ENCODE data around the gene RUVBL1. TPM values are rescaled to one million over a fixed set of nuclear protein-coding genes. Genes with fewer than 3 reads are reported as not detected.

Gene RUVBL1
- total and polyA plus RNA-seq, 9 donors, result 15.6 to 37.9 (median 25.1) TPM

DNA sequence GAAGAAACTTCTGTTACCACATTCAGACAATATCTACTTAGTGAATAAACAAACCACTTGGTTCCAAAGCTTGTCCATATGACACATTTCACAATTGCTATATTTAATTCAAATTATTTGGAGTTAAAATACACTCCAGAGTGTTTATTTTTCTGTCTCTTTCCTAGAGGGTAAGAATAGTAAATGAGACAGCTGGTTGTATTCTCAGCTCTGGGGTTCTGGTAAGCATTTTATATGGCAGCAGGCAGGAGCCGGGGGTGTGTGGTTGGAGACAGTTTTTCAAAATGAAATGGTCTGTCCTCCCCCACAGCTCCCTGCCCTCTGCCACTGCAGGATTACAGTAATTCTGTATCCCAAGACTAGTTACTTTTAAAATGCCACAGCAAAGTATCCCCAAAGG lies 82.3 kb downstream of the RUVBL1 start:
- TF ChIP-seq, protein P1, sequence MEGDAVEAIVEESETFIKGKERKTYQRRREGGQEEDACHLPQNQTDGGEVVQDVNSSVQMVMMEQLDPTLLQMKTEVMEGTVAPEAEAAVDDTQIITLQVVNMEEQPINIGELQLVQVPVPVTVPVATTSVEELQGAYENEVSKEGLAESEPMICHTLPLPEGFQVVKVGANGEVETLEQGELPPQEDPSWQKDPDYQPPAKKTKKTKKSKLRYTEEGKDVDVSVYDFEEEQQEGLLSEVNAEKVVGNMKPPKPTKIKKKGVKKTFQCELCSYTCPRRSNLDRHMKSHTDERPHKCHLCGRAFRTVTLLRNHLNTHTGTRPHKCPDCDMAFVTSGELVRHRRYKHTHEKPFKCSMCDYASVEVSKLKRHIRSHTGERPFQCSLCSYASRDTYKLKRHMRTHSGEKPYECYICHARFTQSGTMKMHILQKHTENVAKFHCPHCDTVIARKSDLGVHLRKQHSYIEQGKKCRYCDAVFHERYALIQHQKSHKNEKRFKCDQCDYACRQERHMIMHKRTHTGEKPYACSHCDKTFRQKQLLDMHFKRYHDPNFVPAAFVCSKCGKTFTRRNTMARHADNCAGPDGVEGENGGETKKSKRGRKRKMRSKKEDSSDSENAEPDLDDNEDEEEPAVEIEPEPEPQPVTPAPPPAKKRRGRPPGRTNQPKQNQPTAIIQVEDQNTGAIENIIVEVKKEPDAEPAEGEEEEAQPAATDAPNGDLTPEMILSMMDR (IDR thresholded peaks at IDR 0.05), result no peak
- TF ChIP-seq EP300 (IDR thresholded peaks at IDR 0.05) (no peak), POLR2A (IDR thresholded peaks at IDR 0.05) (no peak)
- Histone ChIP-seq H3K4me1 (ENCODE audit: insufficient read depth) (no peaks in the 10 kb centered on the region), H3K27ac (no peak overlapping the region), H3K27me3 (no peaks in the 10 kb centered on the region), H3K4me3 (no peak overlapping the region), H3K36me3 (no peaks in the 10 kb centered on the region), H3K9me3 (no peaks in the 10 kb centered on the region)
- intact Hi-C loops (cut with DNase I), result no loop called here
- 22 to 37% (median 22%) methylated on average over 1 of the region's 1 CpG for WGBS, 3 donors
- no peak for DNase-seq

DNA sequence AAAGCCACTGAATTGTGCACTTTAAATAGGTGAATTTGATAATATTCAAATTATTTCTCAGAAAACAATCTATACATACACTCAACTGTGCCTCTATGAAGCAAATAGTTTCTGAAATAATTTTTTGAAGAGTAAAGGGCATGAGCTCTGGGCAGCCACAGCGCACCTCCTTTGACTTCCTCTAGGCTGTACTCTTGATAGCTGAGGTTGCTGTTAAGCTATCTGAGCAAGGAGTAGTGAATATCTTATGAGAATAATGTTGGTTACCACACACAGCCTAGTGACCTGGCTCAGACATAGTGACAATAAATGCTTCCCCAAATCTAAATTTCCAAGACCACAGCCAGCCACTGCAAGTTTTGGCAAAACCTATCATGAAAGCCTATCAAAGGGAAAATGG lies 83.0 kb downstream of the RUVBL1 start:
- Histone ChIP-seq H3K4me3 (no peak overlapping the region), H3K27me3 (no peaks in the 10 kb centered on the region), H3K27ac (no peak overlapping the region), H3K9me3 (no peaks in the 10 kb centered on the region), H3K4me1 (ENCODE audit: insufficient read depth) (no peaks in the 10 kb centered on the region), H3K36me3 (no peaks in the 10 kb centered on the region)
- 0 to 85% (median 74%) methylated on average over 1 of the region's 1 CpG for WGBS, 3 donors
- intact Hi-C loops (cut with DNase I), result no loop called here
- TF ChIP-seq EP300 (IDR thresholded peaks at IDR 0.05), result no peak
- TF ChIP-seq POLR2A (IDR thresholded peaks at IDR 0.05), result no peak
- TF ChIP-seq, protein P1 (IDR thresholded peaks at IDR 0.05), result no peak
- DNase-seq, result no peak

DNA sequence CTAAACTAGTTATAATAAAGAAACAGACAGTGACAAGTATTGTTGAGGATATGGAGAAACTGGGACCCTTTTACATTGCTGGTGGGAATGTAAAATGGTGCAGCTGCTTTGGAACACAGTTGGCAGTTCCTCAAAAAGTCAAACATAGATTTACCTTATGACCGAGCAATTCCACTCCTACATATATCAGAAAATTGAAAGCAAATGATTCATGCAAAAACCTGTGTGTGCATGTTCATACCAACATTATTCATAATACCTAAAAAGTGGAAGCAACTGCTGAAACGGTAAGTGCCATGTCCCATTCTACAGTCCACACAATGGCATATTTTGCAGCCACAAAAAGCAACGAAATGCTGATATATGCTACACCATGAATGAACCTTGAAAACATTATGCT lies 83.6 kb downstream of the RUVBL1 start:
- no peak overlapping the region for H3K27ac ChIP-seq
- TF ChIP-seq, protein P1 (IDR thresholded peaks at IDR 0.05), result no peak
- TF ChIP-seq POLR2A (IDR thresholded peaks at IDR 0.05) (no peak), EP300 (IDR thresholded peaks at IDR 0.05) (no peak)
- H3K9me3 ChIP-seq, result no peaks in the 10 kb centered on the region
- H3K4me3 ChIP-seq, result no peak overlapping the region
- DNase-seq, result no peak
- H3K27me3 ChIP-seq, result no peaks in the 10 kb centered on the region
- intact Hi-C loops (cut with DNase I), result no loop called here
- H3K4me1 ChIP-seq (ENCODE audit: insufficient read depth), result no peaks in the 10 kb centered on the region
- 88 to 91% (median 89%) methylated on average over 3 of the region's 3 CpGs for whole genome bisulfite sequencing, 3 donors
- H3K36me3 ChIP-seq, result no peaks in the 10 kb centered on the region

DNA sequence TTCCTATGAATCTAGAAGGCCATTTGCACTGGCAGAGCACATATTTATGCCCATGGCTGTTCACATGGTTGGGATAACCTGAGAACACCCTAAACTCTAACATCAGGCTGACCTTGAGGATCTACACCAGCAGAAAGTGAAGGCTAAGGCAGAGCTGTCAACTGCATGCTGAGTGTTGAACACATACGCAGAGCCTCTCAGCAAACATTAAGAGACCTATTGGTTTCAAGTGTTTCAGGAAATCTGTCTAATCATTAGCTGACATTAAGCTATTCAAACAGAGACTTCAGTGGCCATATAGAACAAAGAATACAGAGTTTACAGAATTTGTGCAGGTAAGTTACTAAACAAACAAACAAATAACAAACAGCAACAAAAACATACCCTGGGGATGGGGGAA lies 87.5 kb downstream of the RUVBL1 start:
- H3K9me3 ChIP-seq, result no peaks in the 10 kb centered on the region
- H3K36me3 ChIP-seq, result no peaks in the 10 kb centered on the region
- H3K27me3 ChIP-seq, result no peaks in the 10 kb centered on the region
- no peaks in the 10 kb centered on the region for H3K4me1 ChIP-seq (ENCODE audit: insufficient read depth)
- 89 to 91% (median 91%) methylated on average over 1 of the region's 1 CpG for WGBS, 3 donors
- H3K27ac ChIP-seq, result no peak overlapping the region
- no peak for DNase-seq
- no peak overlapping the region for H3K4me3 ChIP-seq
- TF ChIP-seq POLR2A (IDR thresholded peaks at IDR 0.05) (no peak), EP300 (IDR thresholded peaks at IDR 0.05) (no peak)
- TF ChIP-seq, protein P1 (IDR thresholded peaks at IDR 0.05), result no peak
- intact Hi-C loops (cut with DNase I), result no loop called here

DNA sequence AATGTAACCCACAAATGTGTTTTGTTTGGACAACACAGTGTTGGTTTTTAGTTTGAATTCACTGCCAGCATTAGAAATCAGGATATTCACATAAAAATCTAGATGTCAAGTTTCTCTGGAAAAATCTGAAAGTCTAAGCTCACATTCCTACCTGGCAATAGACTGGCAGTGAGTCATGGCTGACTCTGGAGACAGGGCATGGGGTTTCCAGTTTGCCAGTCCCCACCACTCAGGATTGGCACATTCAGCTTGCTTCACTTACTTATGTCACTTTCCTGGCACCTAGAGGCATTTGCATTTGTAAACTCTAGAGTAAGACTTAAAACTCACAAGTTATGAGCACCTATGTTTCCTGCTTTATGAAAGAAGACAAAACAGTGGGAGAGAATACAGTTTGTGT lies 90.5 kb downstream of the RUVBL1 start:
- no peak overlapping the region for H3K4me3 ChIP-seq
- intact Hi-C loops (cut with DNase I), result no loop called here
- H3K36me3 ChIP-seq, result no peaks in the 10 kb centered on the region
- H3K4me1 ChIP-seq (ENCODE audit: insufficient read depth), result no peaks in the 10 kb centered on the region
- no peak overlapping the region for H3K27ac ChIP-seq
- no peak for DNase-seq
- TF ChIP-seq POLR2A (IDR thresholded peaks at IDR 0.05) (no peak), EP300 (IDR thresholded peaks at IDR 0.05) (no peak)
- TF ChIP-seq, protein P1 (IDR thresholded peaks at IDR 0.05), result no peak
- H3K9me3 ChIP-seq, result no peaks in the 10 kb centered on the region
- no peaks in the 10 kb centered on the region for H3K27me3 ChIP-seq

All from ovary (tissue), 9 donors.